Activated CD4-positive, alpha-beta memory T cell treated with anti-CD3 and anti-CD28 coated beads, Interleukin-2, amount 10 ng/mL, durations not matched to agents 7 days and 5 days (primary cell): ENCODE data around the gene GRIK3. TPM values are rescaled to one million over a fixed set of nuclear protein-coding genes. Genes with fewer than 3 reads are reported as not detected.
A peak's percentile ranks its signal among the peaks of the same experiment; 100 is the strongest.

ENCODE experiments used
- CTCF ChIA-PET: fragments of 350-600 bp; sonication (Branson Sonifier 250); formaldehyde crosslinking; loops from one replicate; lab custom pipeline; 2021; ENCODE audit warnings: antibody characterized with exemption, inconsistent platforms; lab: Charles Lee
- POLR2A ChIA-PET: fragments of 350-600 bp; sonication (Branson Sonifier 250); formaldehyde crosslinking; loops from one replicate; lab custom pipeline; 2021; ENCODE audit warnings: antibody characterized with exemption; lab: Charles Lee
- DNase-seq: peaks from one replicate; pipeline ENCODE4 v3.0.0-alpha.2; 2020
- H3K27ac Mint-ChIP-seq: one replicate; pipeline ENCODE4 v1.8.0; 2021; ENCODE audit warnings: mild to moderate bottlenecking, mixed read lengths
- H3K27me3 Mint-ChIP-seq: one replicate; pipeline ENCODE4 v1.8.0; 2021; ENCODE audit warnings: mixed read lengths
- H3K36me3 Mint-ChIP-seq: one replicate; pipeline ENCODE4 v1.8.0; 2021; ENCODE audit warnings: low read depth, mixed read lengths
- H3K4me1 Mint-ChIP-seq: one replicate; pipeline ENCODE4 v1.8.0; 2021; ENCODE audit warnings: mixed read lengths
- H3K4me3 Mint-ChIP-seq: one replicate; pipeline ENCODE4 v1.8.0; 2021; ENCODE audit warnings: mild to moderate bottlenecking, mixed read lengths
- H3K9me3 Mint-ChIP-seq: one replicate; pipeline ENCODE4 v1.8.0; 2021; ENCODE audit warnings: mixed read lengths
- total RNA-seq, 2 experiments: library from RNA; stranded (reverse); gene quantifications; one replicate each; pipeline ENCODE4 v1.2.3, GENCODE V29; 2021

Gene GRIK3
- total RNA-seq, 2 experiments from 2014 or later: not detected

DNA sequence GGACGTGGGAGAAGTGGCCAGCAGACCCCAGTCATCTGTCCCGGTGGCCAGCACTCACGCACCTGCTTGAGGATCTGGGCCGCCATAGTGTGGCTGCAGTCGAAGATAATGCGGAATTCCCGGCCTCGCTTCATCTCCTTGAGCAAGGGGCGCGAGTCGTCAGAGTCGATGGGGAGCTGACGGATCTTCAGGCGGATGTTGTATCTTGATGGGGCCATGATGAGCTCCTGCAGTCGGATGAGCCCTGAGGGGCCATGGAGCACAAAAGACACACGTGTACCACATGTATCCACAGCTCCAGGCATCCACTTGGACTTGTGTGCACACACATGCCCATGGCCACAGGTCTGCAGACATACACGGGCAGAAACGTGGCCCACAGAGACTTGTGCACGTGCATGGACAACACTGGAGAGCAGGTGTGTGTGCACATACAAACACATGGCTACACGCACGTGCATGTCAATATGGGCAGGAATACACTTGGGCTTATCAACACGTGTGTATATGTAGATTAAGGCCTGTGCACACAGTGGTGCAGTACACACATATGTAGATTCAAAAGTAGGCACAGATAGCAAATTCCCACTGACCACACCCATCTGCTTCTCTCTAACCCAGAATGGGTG, 162.1 kb downstream of the GRIK3 start:
- no peak for DNase-seq
- H3K27me3 Mint-ChIP-seq: peaks cover 2% of the 10 kb centered on the region
- no peaks in the 10 kb centered on the region for H3K36me3 Mint-ChIP-seq
- CTCF ChIA-PET: no interaction called here
- no peaks in the 10 kb centered on the region for H3K4me1 Mint-ChIP-seq
- H3K9me3 Mint-ChIP-seq: no peaks in the 10 kb centered on the region
- POLR2A ChIA-PET: no interaction called here
- H3K4me3 Mint-ChIP-seq: no peak overlapping the region
- H3K27ac Mint-ChIP-seq: no peak overlapping the region

- H3K9me3 Mint-ChIP-seq: no peaks in the 10 kb centered on the region
- H3K4me1 Mint-ChIP-seq: no peaks in the 10 kb centered on the region
- ChIA-PET CTCF (no interaction called here), POLR2A (no interaction called here)
- no peaks in the 10 kb centered on the region for H3K36me3 Mint-ChIP-seq
- no peaks in the 10 kb centered on the region for H3K27me3 Mint-ChIP-seq
- H3K4me3 Mint-ChIP-seq: no peak overlapping the region
- DNase-seq: no peak
- no peak overlapping the region for H3K27ac Mint-ChIP-seq
These were observed 163.0 kb downstream of the GRIK3 start for GRCh38 chr1:36871146-36871971.

- no peaks in the 10 kb centered on the region for H3K9me3 Mint-ChIP-seq
- no peaks in the 10 kb centered on the region for H3K4me1 Mint-ChIP-seq
- ChIA-PET CTCF (no interaction called here), POLR2A (no interaction called here)
- no peaks in the 10 kb centered on the region for H3K36me3 Mint-ChIP-seq
- H3K27ac Mint-ChIP-seq: no peak overlapping the region
- DNase-seq: no peak
- no peaks in the 10 kb centered on the region for H3K27me3 Mint-ChIP-seq
- no peak overlapping the region for H3K4me3 Mint-ChIP-seq
These were observed 164.5 kb downstream of the GRIK3 start for GRCh38 chr1:36869826-36870225.

GRCh38 chr1:36869054-36869453, 165.3 kb downstream of the GRIK3 start:
- ChIA-PET CTCF (no interaction called here), POLR2A (no interaction called here)
- no peak for DNase-seq
- no peak overlapping the region for H3K4me3 Mint-ChIP-seq
- H3K4me1 Mint-ChIP-seq: no peaks in the 10 kb centered on the region
- H3K36me3 Mint-ChIP-seq: no peaks in the 10 kb centered on the region
- no peaks in the 10 kb centered on the region for H3K9me3 Mint-ChIP-seq
- H3K27ac Mint-ChIP-seq: no peak overlapping the region
- H3K27me3 Mint-ChIP-seq: no peaks in the 10 kb centered on the region

GRCh38 chr1:36867575-36867974, 166.7 kb downstream of the GRIK3 start:
- no peak for DNase-seq
- Mint-ChIP-seq H3K9me3 (no peaks in the 10 kb centered on the region), H3K4me1 (no peaks in the 10 kb centered on the region), H3K36me3 (no peaks in the 10 kb centered on the region), H3K27ac (no peak overlapping the region), H3K4me3 (no peak overlapping the region), H3K27me3 (no peaks in the 10 kb centered on the region)
- ChIA-PET CTCF (no interaction called here), POLR2A (no interaction called here)

GRCh38 chr1:36866169-36866814, 168.0 kb downstream of the GRIK3 start:
- no peaks in the 10 kb centered on the region for H3K27me3 Mint-ChIP-seq
- H3K36me3 Mint-ChIP-seq: no peaks in the 10 kb centered on the region
- no peak overlapping the region for H3K27ac Mint-ChIP-seq
- POLR2A ChIA-PET: no interaction called here
- DNase-seq: no peak
- no peak overlapping the region for H3K4me3 Mint-ChIP-seq
- no peaks in the 10 kb centered on the region for H3K4me1 Mint-ChIP-seq
- CTCF ChIA-PET: no interaction called here
- no peaks in the 10 kb centered on the region for H3K9me3 Mint-ChIP-seq

DNA sequence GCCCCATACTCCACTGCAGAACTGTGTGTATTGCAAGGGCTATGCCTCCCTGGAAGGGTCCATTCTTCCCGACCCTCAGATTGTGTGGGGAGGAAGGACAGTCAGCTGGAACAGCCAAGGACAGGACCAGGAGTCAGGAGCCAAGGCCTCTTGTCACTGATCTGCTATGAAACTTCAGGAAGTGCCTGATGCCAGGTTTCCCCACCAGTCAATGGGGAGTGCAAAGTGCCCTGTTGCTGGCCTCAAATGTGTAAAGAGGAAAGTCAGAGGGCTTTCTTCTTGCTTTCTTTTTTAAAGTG, 168.8 kb downstream of the GRIK3 start:
- Mint-ChIP-seq H3K9me3 (no peaks in the 10 kb centered on the region), H3K36me3 (no peaks in the 10 kb centered on the region), H3K27me3 (no peaks in the 10 kb centered on the region), H3K4me3 (no peak overlapping the region), H3K27ac (no peak overlapping the region), H3K4me1 (no peaks in the 10 kb centered on the region)
- POLR2A ChIA-PET: no interaction called here
- no peak for DNase-seq
- CTCF ChIA-PET: no interaction called here

GRCh38 chr1:36864823-36865601, 169.3 kb downstream of the GRIK3 start:
- Mint-ChIP-seq H3K27me3 (no peaks in the 10 kb centered on the region), H3K9me3 (no peaks in the 10 kb centered on the region), H3K4me3 (no peak overlapping the region), H3K4me1 (no peaks in the 10 kb centered on the region), H3K36me3 (no peaks in the 10 kb centered on the region), H3K27ac (no peak overlapping the region)
- CTCF ChIA-PET: interaction anchor here (0.6 to 1.7 kb wide), 4 partner anchors 9 to 459 kb away, joined by 3 to 5 read pairs (median 4); no protein-coding TSS in a partner anchor
- DNase-seq: no peak
- POLR2A ChIA-PET: no interaction called here

GRCh38 chr1:36864182-36864822, 170.0 kb downstream of the GRIK3 start:
- CTCF ChIA-PET: interaction anchor here (0.6 to 1.7 kb wide), 4 partner anchors 8 to 460 kb away, joined by 3 to 5 read pairs (median 4); no protein-coding TSS in a partner anchor
- H3K4me1 Mint-ChIP-seq: no peaks in the 10 kb centered on the region
- POLR2A ChIA-PET: no interaction called here
- DNase-seq: peak; percentile 22
- no peak overlapping the region for H3K4me3 Mint-ChIP-seq
- no peaks in the 10 kb centered on the region for H3K9me3 Mint-ChIP-seq
- H3K27me3 Mint-ChIP-seq: no peaks in the 10 kb centered on the region
- no peak overlapping the region for H3K27ac Mint-ChIP-seq
- H3K36me3 Mint-ChIP-seq: no peaks in the 10 kb centered on the region

DNA sequence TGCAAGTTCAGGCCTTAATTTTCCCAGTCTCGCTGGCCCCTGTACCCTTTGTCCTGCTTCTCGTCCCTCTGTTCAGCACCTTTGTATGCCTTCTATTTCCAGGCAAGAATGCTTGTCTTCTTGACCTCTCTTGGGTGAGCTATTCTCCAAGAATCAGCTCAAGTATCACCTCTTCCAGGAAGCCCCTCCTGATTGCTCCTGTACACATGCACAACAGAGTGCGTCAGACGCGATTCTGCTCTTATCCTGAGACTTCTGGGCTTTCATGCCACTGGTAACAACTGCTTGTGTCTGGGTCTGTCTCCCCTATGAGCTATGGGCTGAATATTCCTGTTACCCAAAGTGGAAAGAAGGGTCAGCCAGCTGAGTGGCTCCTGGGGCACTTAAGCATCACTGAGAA, 170.8 kb downstream of the GRIK3 start:
- no peaks in the 10 kb centered on the region for H3K4me1 Mint-ChIP-seq
- ChIA-PET POLR2A (no interaction called here), CTCF (interaction anchor here (1.1 to 1.7 kb wide), 2 partner anchors 15 to 461 kb away, joined by 3 to 5 read pairs; no protein-coding TSS in a partner anchor)
- DNase-seq: no peak
- no peaks in the 10 kb centered on the region for H3K27me3 Mint-ChIP-seq
- no peak overlapping the region for H3K27ac Mint-ChIP-seq
- H3K36me3 Mint-ChIP-seq: no peaks in the 10 kb centered on the region
- no peak overlapping the region for H3K4me3 Mint-ChIP-seq
- no peaks in the 10 kb centered on the region for H3K9me3 Mint-ChIP-seq

DNA sequence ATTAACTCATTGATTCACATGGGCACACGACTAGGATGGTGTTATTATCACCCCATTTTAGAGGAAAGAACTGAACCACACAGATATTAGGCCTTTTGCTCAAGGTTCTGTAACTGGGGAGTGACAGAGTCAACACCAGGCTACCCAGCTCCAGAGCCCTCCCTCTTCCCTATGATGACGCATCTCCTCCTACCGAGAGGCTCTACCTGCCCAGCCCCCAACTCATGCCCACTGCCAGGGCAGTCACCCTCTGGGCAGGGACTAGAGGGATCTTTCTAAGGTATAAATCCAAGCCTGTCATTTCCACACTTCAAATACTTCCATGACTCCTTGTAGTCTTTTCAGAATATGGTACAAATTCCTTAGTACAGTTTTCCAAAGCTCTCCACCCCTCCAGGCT, 171.3 kb downstream of the GRIK3 start:
- H3K9me3 Mint-ChIP-seq: no peaks in the 10 kb centered on the region
- H3K36me3 Mint-ChIP-seq: no peaks in the 10 kb centered on the region
- H3K4me1 Mint-ChIP-seq: no peaks in the 10 kb centered on the region
- no peak for DNase-seq
- H3K27me3 Mint-ChIP-seq: no peaks in the 10 kb centered on the region
- CTCF ChIA-PET: no interaction called here
- no peak overlapping the region for H3K4me3 Mint-ChIP-seq
- H3K27ac Mint-ChIP-seq: no peak overlapping the region
- POLR2A ChIA-PET: no interaction called here

GRCh38 chr1:36861375-36861774, 172.9 kb downstream of the GRIK3 start:
- H3K27me3 Mint-ChIP-seq: no peaks in the 10 kb centered on the region
- no peak overlapping the region for H3K4me3 Mint-ChIP-seq
- DNase-seq: no peak
- no peaks in the 10 kb centered on the region for H3K36me3 Mint-ChIP-seq
- ChIA-PET POLR2A (no interaction called here), CTCF (no interaction called here)
- no peaks in the 10 kb centered on the region for H3K9me3 Mint-ChIP-seq
- no peak overlapping the region for H3K27ac Mint-ChIP-seq
- no peaks in the 10 kb centered on the region for H3K4me1 Mint-ChIP-seq
